GM12874 (cell line): ENCODE results near the gene IFNA7.
"Not testable (repeated sequence)": the region's sequence is repeated elsewhere in the genome, so short reads cannot be mapped to it uniquely, and the experiment has no call there.

Source experiments
- CTCF ChIP-seq: IDR thresholded peaks from 2 replicates; pipeline ENCODE4 v1.5.1; 2011; ENCODE audit warnings: low read depth, mild to moderate bottlenecking, control low read depth, low read length, moderate library complexity; ENCODE audit not compliant: insufficient read depth

The IFNA7 gene

GRCh38 chr9:21194867-21195776, 6.9 kb downstream of the IFNA7 start:
- TF ChIP-seq CTCF = peak; percentile 44; the same call in 1 of the 2 replicates

- TF ChIP-seq CTCF = not testable (repeated sequence)
These were observed 14.5 kb downstream of the IFNA7 start, which contains the start of gene IFNA4 for GRCh38 chr9:21187487-21187886. TSS of gene IFNA4 (minus strand) at chr9:21187587. CDS start at chr9:21187531, 56 bp downstream.

GRCh38 chr9:21182810-21183736, 18.9 kb downstream of the IFNA7 start:
- peak; percentile 58 for TF ChIP-seq CTCF

GRCh38 chr9:21174671-21175070, 27.3 kb downstream of the IFNA7 start:
- no peak for TF ChIP-seq CTCF

GRCh38 chr9:21172156-21172555, 29.8 kb downstream of the IFNA7 start:
- TF ChIP-seq CTCF = no peak

- no peak for TF ChIP-seq CTCF
These were observed 30.7 kb downstream of the IFNA7 start for GRCh38 chr9:21171351-21171750.

GRCh38 chr9:21166560-21166959, 35.4 kb downstream of the IFNA7 start, which contains the start of gene IFNA21:
TSS of gene IFNA21 (minus strand) at chr9:21166660. CDS start at chr9:21166612, 48 bp downstream.
- not testable (repeated sequence) for TF ChIP-seq CTCF
